SK-N-SH (cell line): ENCODE data around the gene PPP1R14D.

Experiments used
- CTCF ChIP-seq: fragments of 200-600 bp; sonication (generic); IDR thresholded peaks from 2 replicates; pipeline ENCODE4 v1.6.1; 2017; ENCODE audit warnings: antibody characterized with exemption, mild to moderate bottlenecking, moderate library complexity
- TAF1 ChIP-seq: IDR thresholded peaks from 2 replicates; pipeline ENCODE4 v1.6.1; 2012; ENCODE audit warnings: low read depth, mild to moderate bottlenecking, low read length, moderate library complexity, borderline replicate concordance
- TF ChIP-seq, protein P1 (sequence below): IDR thresholded peaks from 2 replicates; pipeline ENCODE4; 2012

GRCh38 chr15:40785164-40785563 lies 43.3 kb downstream of the PPP1R14D start:
- TF ChIP-seq CTCF (no peak), TAF1 (no peak)
- TF ChIP-seq, protein P1, sequence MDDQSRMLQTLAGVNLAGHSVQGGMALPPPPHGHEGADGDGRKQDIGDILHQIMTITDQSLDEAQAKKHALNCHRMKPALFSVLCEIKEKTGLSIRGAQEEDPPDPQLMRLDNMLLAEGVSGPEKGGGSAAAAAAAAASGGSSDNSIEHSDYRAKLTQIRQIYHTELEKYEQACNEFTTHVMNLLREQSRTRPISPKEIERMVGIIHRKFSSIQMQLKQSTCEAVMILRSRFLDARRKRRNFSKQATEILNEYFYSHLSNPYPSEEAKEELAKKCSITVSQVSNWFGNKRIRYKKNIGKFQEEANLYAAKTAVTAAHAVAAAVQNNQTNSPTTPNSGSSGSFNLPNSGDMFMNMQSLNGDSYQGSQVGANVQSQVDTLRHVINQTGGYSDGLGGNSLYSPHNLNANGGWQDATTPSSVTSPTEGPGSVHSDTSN, result no peak
